A549 (cell line): ENCODE measurements around the gene MEGF9. TPM values are rescaled to one million over a fixed set of nuclear protein-coding genes. Genes with fewer than 3 reads are reported as not detected.
A peak's percentile ranks its signal among the peaks of the same experiment; 100 is the strongest.

Experiments
- ATAC-seq, 2 experiments: fragments of 200-7000 bp in 1 of 2; fragments of >200 bp in 1 of 2; cut with Nextera tagmentation in 1 of 2; cut with Tn5 transposase in 1 of 2; 3 replicates each; pipeline versions ENCODE4 v1.8.0 to v1.9.1; 2018 to 2020; ENCODE audit warnings: mild to moderate bottlenecking in 1 of 2, moderate library complexity in 1 of 2
- CTCF ChIA-PET: fragments of 300-600 bp; sonication (Branson Sonifier 250); formaldehyde crosslinking; extraction: SDS; loops from one replicate; lab custom pipeline; 2021; ENCODE audit warnings: antibody characterized with exemption, inconsistent platforms; lab: Yijun Ruan, JAX
- POLR2A ChIA-PET: fragments of 350-600 bp; formaldehyde crosslinking; extraction: SDS; loops from one replicate; lab custom pipeline; 2021; ENCODE audit warnings: antibody characterized with exemption, inconsistent platforms; lab: Yijun Ruan, JAX
- DNase-seq, 2 experiments: peaks; one replicate each; pipeline versions ENCODE4 v3.0.0 to v3.0.0-alpha.2; 2011 to 2016; ENCODE audit warnings: low read depth in 1 of 2, low spot score in 1 of 2
- FAIRE-seq: peaks from 2 replicates; lab custom pipeline; 2011; peaks lifted over from hg19 to GRCh38; lab: Jason Lieb, UNC
- H3K27ac ChIP-seq, 2 experiments: fragments of >200 bp; sonication (Bioruptor Twin); formaldehyde crosslinking; 3 replicates each; pipeline ENCODE4 v1.5.1; 2016 to 2017
- H3K4me1 ChIP-seq: fragments of >200 bp; sonication (Bioruptor Twin); formaldehyde crosslinking; 3 replicates; pipeline ENCODE4 v1.6.1; 2016
- H3K4me2 ChIP-seq: fragments of >200 bp; sonication (Bioruptor Twin); formaldehyde crosslinking; 3 replicates; pipeline ENCODE4 v1.6.1; 2016
- H3K4me3 ChIP-seq: fragments of >200 bp; sonication (Bioruptor Twin); formaldehyde crosslinking; 3 replicates; pipeline ENCODE4 v1.5.1; 2016
- H3K9me3 ChIP-seq: fragments of >200 bp; sonication (Bioruptor Twin); formaldehyde crosslinking; 3 replicates; pipeline ENCODE4 v1.6.1; 2016
- CBX2 ChIP-seq: fragments of 200-600 bp; sonication (generic); IDR thresholded peaks from 2 replicates; pipeline ENCODE4 v1.6.1; 2016; ENCODE audit warnings: low read depth, mild to moderate bottlenecking, borderline replicate concordance
- CTCF ChIP-seq: fragments of >200 bp; sonication (Bioruptor Twin); formaldehyde crosslinking; IDR thresholded peaks from 3 replicates; pipeline ENCODE4 v1.5.1; 2016
- EP300 ChIP-seq, 2 experiments: fragments of >200 bp; sonication (Bioruptor Twin); formaldehyde crosslinking; IDR thresholded peaks; 2 replicates in 1 of 2; 3 replicates in 1 of 2; pipeline ENCODE4 v1.6.1; 2016 to 2017
- ESRRA ChIP-seq: fragments of 150-350 bp; IDR thresholded peaks from 2 replicates; pipeline ENCODE4 v1.6.1; 2014; ENCODE audit warnings: mild to moderate bottlenecking, low read length, borderline replicate concordance
- FOSB ChIP-seq: fragments of 250-450 bp; sonication (Bioruptor Pico); IDR thresholded peaks from 2 replicates; pipeline ENCODE4 v1.5.0; 2020; ENCODE audit warnings: mild to moderate bottlenecking, moderate library complexity
- FOXS1 ChIP-seq: fragments of 250-450 bp; sonication (Bioruptor Pico); IDR thresholded peaks from 2 replicates; pipeline ENCODE4 v1.5.0; 2020; ENCODE audit warnings: mild to moderate bottlenecking, moderate library complexity
- GATA3 ChIP-seq: IDR thresholded peaks from 2 replicates; pipeline ENCODE4 v1.6.1; 2012; ENCODE audit warnings: borderline replicate concordance
- HDAC2 ChIP-seq: fragments of 200-600 bp; sonication (generic); IDR thresholded peaks from 2 replicates; pipeline ENCODE4 v1.6.1; 2016
- HES2 ChIP-seq: fragments of >200 bp; sonication (Bioruptor Twin); formaldehyde crosslinking; IDR thresholded peaks from 2 replicates; pipeline ENCODE4 v1.6.1; 2016
- HEYL ChIP-seq: fragments of 250-450 bp; sonication (Bioruptor Pico); IDR thresholded peaks from 2 replicates; pipeline ENCODE4 v1.8.0; 2021; ENCODE audit warnings: mild to moderate bottlenecking, moderate library complexity
- HMGXB4 ChIP-seq: fragments of 250-450 bp; sonication (Bioruptor Pico); IDR thresholded peaks from 2 replicates; pipeline ENCODE4 v1.5.0; 2021; ENCODE audit warnings: mild to moderate bottlenecking, moderate library complexity, borderline replicate concordance
- JUN ChIP-seq, 2 experiments: fragments of >200 bp; sonication (Bioruptor Twin); formaldehyde crosslinking; IDR thresholded peaks; 2 replicates in 1 of 2; 3 replicates in 1 of 2; pipeline ENCODE4 v1.6.1; 2016 to 2017
- KDM5A ChIP-seq: fragments of 200-600 bp; sonication (generic); IDR thresholded peaks from 2 replicates; pipeline ENCODE4 v1.6.1; 2016; ENCODE audit warnings: antibody characterized with exemption, mild to moderate bottlenecking
- MAFK ChIP-seq: fragments of 450-650 bp; IDR thresholded peaks from 2 replicates; pipeline ENCODE4 v1.6.1; 2014; ENCODE audit not compliant: partially characterized antibody
- MAZ ChIP-seq: fragments of 150-350 bp; IDR thresholded peaks from 2 replicates; pipeline ENCODE4 v1.6.1; 2014; ENCODE audit warnings: antibody characterized with exemption, low read depth, low read length, borderline replicate concordance
- NFE2L2 ChIP-seq: fragments of 150-350 bp; conservative IDR thresholded peaks from 2 replicates; pipeline ENCODE4 v1.6.1; 2014; ENCODE audit warnings: low read length
- NPAS2 ChIP-seq: fragments of 250-450 bp; sonication (Bioruptor Pico); IDR thresholded peaks from 2 replicates; pipeline ENCODE4 v1.8.0; 2022; ENCODE audit warnings: mild to moderate bottlenecking, moderate library complexity, borderline replicate concordance
- NR3C1 ChIP-seq: fragments of >200 bp; sonication (Bioruptor Twin); formaldehyde crosslinking; IDR thresholded peaks from 3 replicates; pipeline ENCODE4 v1.6.1; 2017
- RAD21 ChIP-seq, 2 experiments: fragments of >200 bp in 1 of 2; sonication (Bioruptor Twin) in 1 of 2; formaldehyde crosslinking in 1 of 2; IDR thresholded peaks in 1 of 2; conservative IDR thresholded peaks in 1 of 2; 2 replicates in 1 of 2; 3 replicates in 1 of 2; pipeline ENCODE4 v1.6.1; 2012 to 2018; ENCODE audit warnings: inconsistent platforms in 1 of 2
- RARB ChIP-seq: fragments of 250-450 bp; sonication (Bioruptor Pico); IDR thresholded peaks from 2 replicates; pipeline ENCODE4 v1.8.0; 2021; ENCODE audit warnings: mild to moderate bottlenecking, moderate library complexity
- RCOR1 ChIP-seq: fragments of 150-350 bp; IDR thresholded peaks from 2 replicates; pipeline ENCODE4 v1.6.1; 2014; ENCODE audit warnings: antibody characterized with exemption, low read length, low read depth
- REST ChIP-seq: fragments of 200-600 bp; sonication (generic); IDR thresholded peaks from 2 replicates; pipeline ENCODE4 v1.6.1; 2016; ENCODE audit warnings: antibody characterized with exemption, mild to moderate bottlenecking, moderate library complexity
- ZC3H11A ChIP-seq: fragments of 450-650 bp; IDR thresholded peaks from 2 replicates; pipeline ENCODE4 v1.6.1; 2014; ENCODE audit warnings: antibody characterized with exemption, mild to moderate bottlenecking
- whole genome bisulfite sequencing: methylation state at CpG from one replicate; pipeline ENCODE4 v1.1.6; 2017; ENCODE audit errors: missing lambda C conversion rate; 5-methylcytosine and 5-hydroxymethylcytosine counted together
- polyA plus RNA-seq, 4 experiments: library from polyadenylated mRNA; depleted of rRNA in 3 of 4; stranded (reverse); fragments of >200 nt; fragmentation: RNase III in 1 of 4; extraction: RNeasy Plus Mini Kit Qiagen cat#74134 plus additional on column Dnase treatment in 1 of 4; gene quantifications; 2 replicates in 3 of 4; 3 replicates in 1 of 4; pipeline ENCODE4 v1.2.3, GENCODE V29; 2011 to 2017
- TF ChIP-seq, protein P1 (sequence below): fragments of 450-650 bp; IDR thresholded peaks from 2 replicates; pipeline ENCODE4 v1.6.1; 2014; ENCODE audit warnings: antibody characterized with exemption
- TF ChIP-seq, protein P2 (sequence below): fragments of 150-350 bp; IDR thresholded peaks from 2 replicates; pipeline ENCODE4 v1.6.1; 2014; ENCODE audit warnings: low read depth, mild to moderate bottlenecking, low read length
- TF ChIP-seq, protein P3 (sequence below): IDR thresholded peaks from 2 replicates; pipeline ENCODE4 v1.6.1; 2012

MEGF9 gene
- polyA plus RNA-seq, 2 of the 4 experiments (the other 2 are of a cell fraction): 25.7 to 33.4 TPM

- FAIRE-seq: no peak
Observed at GRCh38 chr9:120697448-120697847, 16.8 kb downstream of the MEGF9 start.

GRCh38 chr9:120696551-120697230 is 17.6 kb downstream of the MEGF9 start:
- ATAC-seq: peak; percentile 76 to 82
- WGBS: 3% methylated on average over 3 of the region's 3 CpGs
- 0 out of 3 replicates have a peak overlapping the region, but pooled peaks have one; percentile 9 for H3K4me3 ChIP-seq
- FAIRE-seq: peak; percentile 78
- H3K27ac ChIP-seq: peak overlapping the region; percentile 81 to 89
- no peaks in the 10 kb centered on the region for H3K9me3 ChIP-seq
- CTCF ChIA-PET: interaction anchor here (0.8 to 2.9 kb wide), 3 partner anchors 12 to 77 kb away, joined by 3 to 13 read pairs (median 4); no protein-coding TSS in a partner anchor
- POLR2A ChIA-PET: interaction anchor here (0.8 to 1.0 kb wide), 3 partner anchors 10 to 18 kb away, joined by 3 to 8 read pairs (median 7); partner anchors contain the start of gene MEGF9
- H3K4me2 ChIP-seq: peak overlapping the region; percentile 69
- peak in 1 of 2 experiments; percentile 62 for DNase-seq
- peaks cover 96% of the 10 kb centered on the region for H3K4me1 ChIP-seq
- TF ChIP-seq RARB (no peak), RCOR1 (no peak), REST (no peak), JUN (IDR thresholded peaks at IDR 0.05) (peak in 1 of 2 experiments; percentile 61; a peak in 2 of 5 replicates), FOXS1 (CRISPR knock-in tag) (no peak), NFE2L2 (no peak), GATA3 (peak; percentile 91), MAZ (no peak), HES2 (no peak), CTCF (no peak), CBX2 (no peak), HEYL (CRISPR knock-in tag) (no peak), HDAC2 (no peak), NPAS2 (CRISPR knock-in tag) (no peak), KDM5A (no peak), RAD21 (conservative IDR thresholded peaks at IDR 0.05 in 1 of 2, IDR thresholded peaks at IDR 0.05 in 1 of 2) (peak in 1 of 2 experiments; percentile 2; a peak in 1 of 5 replicates), ESRRA (no peak), NR3C1 (no peak), HMGXB4 (no peak), EP300 (IDR thresholded peaks at IDR 0.05) (0 out of 5 replicates have a peak, but pooled peaks of 1 of the 2 experiments have one; percentile 18), ZC3H11A (no peak)
- TF ChIP-seq, protein P1, sequence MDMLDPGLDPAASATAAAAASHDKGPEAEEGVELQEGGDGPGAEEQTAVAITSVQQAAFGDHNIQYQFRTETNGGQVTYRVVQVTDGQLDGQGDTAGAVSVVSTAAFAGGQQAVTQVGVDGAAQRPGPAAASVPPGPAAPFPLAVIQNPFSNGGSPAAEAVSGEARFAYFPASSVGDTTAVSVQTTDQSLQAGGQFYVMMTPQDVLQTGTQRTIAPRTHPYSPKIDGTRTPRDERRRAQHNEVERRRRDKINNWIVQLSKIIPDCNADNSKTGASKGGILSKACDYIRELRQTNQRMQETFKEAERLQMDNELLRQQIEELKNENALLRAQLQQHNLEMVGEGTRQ: no peak
- TF ChIP-seq, protein P2, sequence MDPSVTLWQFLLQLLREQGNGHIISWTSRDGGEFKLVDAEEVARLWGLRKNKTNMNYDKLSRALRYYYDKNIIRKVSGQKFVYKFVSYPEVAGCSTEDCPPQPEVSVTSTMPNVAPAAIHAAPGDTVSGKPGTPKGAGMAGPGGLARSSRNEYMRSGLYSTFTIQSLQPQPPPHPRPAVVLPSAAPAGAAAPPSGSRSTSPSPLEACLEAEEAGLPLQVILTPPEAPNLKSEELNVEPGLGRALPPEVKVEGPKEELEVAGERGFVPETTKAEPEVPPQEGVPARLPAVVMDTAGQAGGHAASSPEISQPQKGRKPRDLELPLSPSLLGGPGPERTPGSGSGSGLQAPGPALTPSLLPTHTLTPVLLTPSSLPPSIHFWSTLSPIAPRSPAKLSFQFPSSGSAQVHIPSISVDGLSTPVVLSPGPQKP: no peak
- TF ChIP-seq, protein P3, sequence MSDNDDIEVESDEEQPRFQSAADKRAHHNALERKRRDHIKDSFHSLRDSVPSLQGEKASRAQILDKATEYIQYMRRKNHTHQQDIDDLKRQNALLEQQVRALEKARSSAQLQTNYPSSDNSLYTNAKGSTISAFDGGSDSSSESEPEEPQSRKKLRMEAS: no peak; the same call in 1 of the 2 replicates

More at GRCh38 chr9:120697448-120697847, 16.8 kb downstream of the MEGF9 start:
- TF ChIP-seq MAFK (peak; percentile 51), FOSB (CRISPR knock-in tag) (no peak)
- ChIA-PET POLR2A (interaction anchor here (0.8 to 1.0 kb wide), 2 partner anchors 13 to 17 kb away, joined by 7 to 8 read pairs; partner anchors contain the start of gene MEGF9), CTCF (interaction anchor here (1.5 to 2.9 kb wide), 2 partner anchors 11 to 77 kb away, joined by 3 to 13 read pairs; no protein-coding TSS in a partner anchor)
- 28% methylated on average over 2 of the region's 2 CpGs for WGBS
- Histone ChIP-seq H3K27ac (peak overlapping the region; percentile 81 to 89), H3K4me3 (no peak overlapping the region), H3K9me3 (no peaks in the 10 kb centered on the region), H3K4me2 (peak overlapping the region; percentile 69), H3K4me1 (peaks cover 96% of the 10 kb centered on the region)
- ATAC-seq: peak in 1 of 2 experiments; percentile 3; a peak in 2 of 6 replicates
- DNase-seq: no peak
